GM10847 (cell line): Measurements from ENCODE around the gene C11orf16.
A peak's percentile ranks its signal among the peaks of the same experiment; 100 is the strongest.

ENCODE experiments used
- POLR2A ChIP-seq: IDR thresholded peaks from 2 replicates; pipeline ENCODE4 v1.6.1; 2011; ENCODE audit not compliant: insufficient read length; ENCODE audit errors: extremely low read depth

The C11orf16 gene

DNA sequence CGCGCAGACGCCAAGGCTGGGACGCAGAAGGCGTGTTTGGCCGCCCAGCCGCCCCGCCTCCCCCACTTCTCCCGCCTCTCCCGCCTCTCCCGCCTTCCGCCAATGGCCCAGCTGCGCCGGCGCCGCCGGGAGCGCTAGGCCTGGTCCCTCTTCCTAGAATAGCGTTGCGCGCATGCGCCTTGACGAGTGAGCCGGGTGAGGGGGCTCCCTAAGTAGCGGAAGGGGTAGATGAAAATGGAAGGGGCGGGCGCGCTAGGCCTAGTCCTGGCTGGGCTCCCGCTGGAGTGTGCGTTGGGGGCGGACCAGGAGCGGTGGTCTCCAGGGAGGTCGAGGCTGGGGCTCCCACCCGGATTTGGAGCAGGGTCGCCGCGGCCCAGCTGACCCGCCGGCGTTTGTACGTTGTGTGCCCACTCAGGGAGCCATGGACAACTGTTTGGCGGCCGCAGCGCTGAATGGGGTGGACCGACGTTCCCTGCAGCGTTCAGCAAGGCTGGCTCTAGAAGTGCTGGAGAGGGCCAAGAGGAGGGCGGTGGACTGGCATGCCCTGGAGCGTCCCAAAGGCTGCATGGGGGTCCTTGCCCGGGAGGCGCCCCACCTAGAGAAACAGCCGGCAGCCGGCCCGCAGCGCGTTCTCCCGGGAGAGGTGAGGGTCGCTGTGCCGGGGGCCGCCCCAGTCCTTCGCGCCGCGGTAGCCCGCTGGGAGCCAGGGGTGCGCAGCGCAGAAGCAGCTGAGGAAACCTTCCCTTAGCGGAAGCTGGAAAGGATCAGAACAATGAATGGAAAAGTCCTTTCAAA lies 21.5 kb downstream of the C11orf16 start, which contains the start of gene AKIP1:
AKIP1 (plus strand) TSS at position 161 of the 795 bp plus-strand sequence; CDS start at position 422, 261 bp downstream.
- peak; percentile 53 for TF ChIP-seq POLR2A

DNA sequence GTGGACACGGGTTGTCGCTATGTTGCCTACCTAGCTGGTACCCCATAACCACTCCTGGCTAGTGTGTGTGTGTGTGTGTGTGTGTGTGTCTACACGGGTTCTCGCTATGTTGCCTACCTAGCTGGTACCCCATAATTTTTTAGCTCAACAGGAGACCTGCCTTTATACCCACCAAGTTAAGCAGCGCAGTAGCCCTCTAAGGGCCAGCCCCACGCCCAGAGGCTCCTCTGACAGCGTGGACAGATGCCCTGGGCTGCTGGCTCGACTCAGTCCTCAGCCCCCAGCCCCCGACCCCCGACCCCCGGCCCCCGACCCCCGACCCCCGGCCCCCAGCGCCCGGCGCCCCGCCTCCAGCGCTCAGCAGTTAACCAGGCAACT lies 22.1 kb downstream of the C11orf16 start:
- TF ChIP-seq POLR2A: no peak

DNA sequence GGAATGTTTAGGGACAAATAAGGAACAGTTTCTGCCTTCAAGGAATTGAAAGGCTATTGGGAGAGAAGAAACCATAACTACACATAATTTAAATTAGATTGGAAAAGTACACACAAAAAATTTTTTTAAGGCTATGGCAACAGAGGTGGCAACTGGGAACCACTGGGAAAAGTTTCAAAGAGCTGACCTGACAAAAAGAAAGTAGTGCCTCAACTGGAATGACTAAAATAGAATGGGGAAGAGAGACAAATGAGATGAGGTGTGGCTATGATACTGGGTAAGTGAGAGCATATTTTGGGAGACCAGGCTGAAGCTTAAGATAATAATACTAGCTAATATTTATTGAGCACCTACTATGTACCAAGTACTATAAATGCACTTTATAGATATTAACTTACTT lies 24.6 kb downstream of the C11orf16 start:
- no peak for TF ChIP-seq POLR2A

DNA sequence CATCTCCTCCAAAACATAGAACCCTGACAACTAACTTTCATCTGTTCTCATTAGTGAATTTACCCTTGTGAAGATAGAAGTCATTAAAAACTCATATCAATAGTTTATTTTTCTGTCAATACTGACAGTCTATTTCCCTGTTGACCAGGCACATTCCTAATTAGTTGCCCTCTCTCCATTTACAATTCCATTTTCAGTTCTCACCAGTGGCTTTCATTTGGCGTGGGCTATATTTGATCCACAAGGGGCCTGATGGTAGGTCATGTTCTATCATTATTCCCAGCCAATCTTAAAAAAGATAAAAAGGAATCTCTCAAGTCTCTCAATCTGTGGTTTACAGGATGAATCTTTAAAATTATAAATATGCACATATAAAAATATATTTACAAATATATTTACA lies 25.6 kb downstream of the C11orf16 start:
- no peak for TF ChIP-seq POLR2A

DNA sequence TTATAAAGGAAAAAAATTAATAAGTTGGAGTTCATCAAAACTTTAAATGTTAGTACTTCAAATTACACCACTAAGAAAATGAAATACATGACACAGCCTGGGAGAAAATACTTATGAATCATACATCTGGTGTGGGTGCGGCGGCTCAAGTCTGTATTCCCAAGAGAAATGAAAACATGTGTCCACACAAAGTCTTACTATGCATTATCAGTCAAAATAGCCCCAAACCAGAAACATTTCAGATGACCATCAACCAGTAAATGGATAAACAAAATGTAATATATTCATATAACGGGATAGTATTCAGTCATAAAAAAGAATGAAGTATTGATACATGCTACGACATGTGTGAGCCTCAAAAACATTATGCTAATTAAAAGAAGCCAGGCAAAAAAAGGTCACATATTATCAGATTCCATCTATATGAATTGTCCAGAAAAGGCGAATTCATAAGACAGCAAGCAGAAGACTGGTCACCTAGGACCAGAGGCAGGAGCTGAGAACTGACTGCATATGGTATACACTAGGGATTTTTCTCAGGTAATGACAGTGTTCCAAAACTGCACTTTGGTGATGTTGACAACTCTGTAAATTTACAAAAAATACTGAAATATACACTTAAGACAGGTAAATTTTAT lies 27.1 kb downstream of the C11orf16 start:
- TF ChIP-seq POLR2A: no peak

DNA sequence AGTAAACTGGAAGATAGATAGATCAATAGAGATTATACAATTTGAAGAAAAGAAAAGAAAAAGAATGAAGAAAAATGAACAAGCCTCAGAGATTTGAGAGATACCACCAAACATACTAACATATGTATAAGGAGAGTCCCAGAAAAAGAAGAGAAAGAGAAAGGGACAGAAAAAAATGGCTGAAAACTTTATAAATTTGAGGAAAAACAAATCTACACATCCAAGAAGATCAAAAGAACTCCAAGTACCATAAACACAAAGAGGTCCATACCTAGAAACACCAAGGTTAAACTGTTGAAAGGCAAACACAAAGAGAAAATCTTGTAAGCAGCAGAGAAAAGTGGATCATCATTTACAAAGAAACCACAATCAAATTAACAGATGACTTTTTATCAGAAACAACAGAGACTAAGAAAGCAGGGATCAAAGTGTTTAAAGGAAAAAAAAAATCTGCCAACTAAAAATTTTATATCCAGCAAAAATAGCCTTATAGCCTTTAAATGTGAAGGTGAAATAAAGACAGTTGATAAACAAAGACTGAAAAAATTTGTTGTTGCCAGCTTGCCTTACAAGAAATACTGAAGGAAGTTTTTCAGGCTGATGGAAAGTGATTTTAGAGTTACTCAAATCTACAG lies 33.5 kb downstream of the C11orf16 start:
- no peak for TF ChIP-seq POLR2A

DNA sequence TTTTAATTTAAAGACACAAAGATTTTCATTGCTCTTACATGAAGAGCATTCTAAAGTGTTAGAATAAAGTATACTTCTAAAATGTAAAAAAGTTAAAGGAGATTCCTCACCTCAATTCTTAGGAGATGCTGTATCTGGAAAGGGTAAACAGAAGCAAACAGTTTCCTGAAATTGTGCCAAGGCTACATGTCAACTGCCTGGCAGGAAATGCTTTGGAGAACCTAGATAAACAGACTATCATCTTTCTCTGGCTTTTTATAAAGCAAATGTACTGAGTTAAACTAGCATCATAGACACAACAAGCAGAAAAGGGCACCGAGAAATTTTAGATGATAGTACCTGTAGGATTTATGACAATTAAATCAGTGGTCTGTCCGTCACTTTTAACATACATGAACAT lies 46.4 kb downstream of the C11orf16 start:
- TF ChIP-seq POLR2A: no peak

DNA sequence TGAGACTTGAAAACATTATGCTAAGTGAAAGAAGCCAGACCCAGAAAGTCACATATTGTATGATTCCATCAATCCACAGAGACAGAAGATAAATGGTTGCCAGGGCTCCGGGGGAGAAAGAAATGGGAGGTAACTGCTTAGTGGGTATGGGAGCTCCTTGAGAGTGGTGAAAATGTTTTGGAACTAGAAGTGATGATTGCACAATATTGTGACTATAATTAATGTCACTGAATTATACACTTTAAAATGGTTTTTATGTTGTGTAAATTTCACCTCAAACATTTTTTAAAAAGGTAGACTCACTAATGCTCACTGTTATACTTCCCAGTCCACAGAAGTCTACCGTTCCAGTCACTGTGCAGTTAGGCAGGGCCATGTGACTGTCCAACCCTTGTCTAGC lies 54.0 kb downstream of the C11orf16 start:
- TF ChIP-seq POLR2A: no peak

DNA sequence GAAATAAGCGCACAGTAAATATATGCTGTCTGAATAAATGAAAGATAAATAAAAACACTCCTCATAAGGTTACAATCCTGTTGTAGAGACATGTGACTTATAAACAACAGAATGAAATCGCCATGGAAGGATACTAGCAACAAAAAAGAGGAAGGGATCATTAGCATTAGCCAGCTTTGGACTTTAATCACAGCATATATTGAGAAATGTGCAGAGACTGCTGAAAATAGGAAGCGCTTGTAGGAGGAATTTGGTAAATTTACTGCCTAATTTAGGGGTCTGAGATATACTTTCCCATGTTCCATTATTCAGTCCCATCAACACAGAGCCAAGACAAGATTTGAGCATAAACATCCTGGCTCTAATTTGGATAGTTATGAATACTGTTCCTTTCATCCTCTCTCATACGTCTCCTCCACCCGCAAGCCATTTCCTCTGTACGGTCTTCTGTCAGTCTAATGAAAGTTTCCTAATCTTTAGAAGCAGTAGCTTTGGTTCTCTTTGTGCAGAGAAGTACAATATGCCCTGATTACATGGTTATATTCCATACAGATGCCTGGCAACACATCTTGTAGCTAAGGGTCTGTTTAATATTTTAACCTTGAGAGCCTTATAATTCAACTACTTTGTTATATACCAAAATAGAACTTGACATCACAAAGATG lies 58.9 kb downstream of the C11orf16 start:
- no peak for TF ChIP-seq POLR2A

DNA sequence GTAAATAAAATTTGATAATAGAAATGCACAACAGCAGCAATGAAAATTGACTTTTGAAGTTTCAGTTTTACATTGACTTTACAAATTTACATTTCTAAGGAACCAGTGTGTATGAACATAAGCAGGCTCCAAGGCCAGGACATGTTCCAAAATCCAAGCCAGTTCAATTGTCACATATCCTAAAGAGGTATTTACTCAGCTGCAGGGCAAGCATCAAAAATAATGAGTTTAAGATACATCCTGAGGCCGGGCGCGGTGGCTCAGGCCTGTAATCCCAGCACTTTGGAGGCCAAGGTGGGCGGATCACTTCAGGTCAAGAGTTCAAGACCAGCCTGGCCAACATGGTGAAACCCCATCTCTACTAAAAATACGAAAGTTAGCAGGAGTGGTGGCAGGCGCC lies 60.8 kb downstream of the C11orf16 start:
- no peak for TF ChIP-seq POLR2A

DNA sequence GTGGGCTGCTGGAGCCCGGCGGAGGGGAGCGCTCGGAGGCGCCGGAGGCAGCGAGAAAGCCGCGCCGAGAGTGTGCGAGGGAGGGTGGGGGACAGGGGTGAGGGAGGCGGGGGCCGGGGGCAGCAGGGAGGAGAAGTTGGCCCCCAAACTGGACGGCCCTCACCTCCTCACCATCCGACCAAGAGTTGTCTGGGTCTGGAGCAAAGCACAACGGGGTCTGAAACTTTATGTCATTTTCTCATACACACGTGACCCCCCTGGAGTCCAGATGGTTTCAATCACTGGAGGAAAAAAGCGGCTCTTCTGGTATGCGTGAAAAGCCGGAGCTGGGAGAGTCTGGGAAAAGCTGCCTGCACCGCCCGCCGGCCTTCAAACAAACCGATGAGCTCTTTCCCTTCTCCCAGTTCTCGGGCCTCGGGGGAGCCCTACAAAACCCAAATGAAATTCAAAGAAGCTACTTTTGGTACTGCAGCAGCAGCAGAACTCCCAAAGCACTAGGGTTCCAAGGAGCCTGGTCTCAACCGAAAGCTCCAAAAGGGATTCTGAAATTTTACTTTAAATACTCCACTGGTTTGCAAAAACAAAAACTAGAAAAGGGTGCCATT lies 61.5 kb downstream of the C11orf16 start:
- no peak for TF ChIP-seq POLR2A

DNA sequence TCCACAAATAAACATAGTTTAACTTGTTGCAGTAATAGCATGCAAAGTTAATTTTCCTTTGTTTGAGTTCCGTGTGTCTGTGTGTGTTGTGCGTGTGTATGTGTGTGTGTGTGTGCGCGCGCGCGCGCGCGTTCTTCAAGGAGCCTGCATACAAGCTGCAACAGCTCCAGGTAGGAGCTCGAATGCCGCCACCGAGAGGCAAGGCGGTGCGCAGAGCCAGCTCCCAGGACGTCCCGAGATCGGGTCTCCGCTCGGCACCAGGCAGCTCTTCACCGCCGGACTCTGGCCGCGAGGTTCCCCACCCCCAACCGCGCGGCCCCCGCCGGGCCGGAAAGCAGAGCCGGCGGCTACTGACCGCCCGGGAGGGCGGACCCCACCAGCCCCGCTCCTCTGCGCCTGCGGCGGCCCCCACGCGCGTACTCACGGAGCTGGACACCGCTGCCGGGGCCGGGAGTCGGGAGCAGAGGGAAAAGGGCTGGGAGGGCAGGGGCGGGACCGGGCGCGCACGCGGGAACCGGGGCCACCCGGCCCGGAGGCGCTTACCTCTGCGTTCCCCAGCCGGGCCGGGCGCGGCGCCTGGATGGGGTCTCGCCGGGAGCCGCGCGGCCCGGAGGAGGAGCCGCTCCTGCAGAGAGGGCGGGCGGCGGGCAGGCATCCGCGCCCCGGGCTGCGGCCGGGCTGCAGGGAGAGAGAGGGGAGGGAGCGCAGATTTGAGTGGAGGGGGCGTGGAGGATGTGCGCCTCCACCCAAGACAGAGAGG lies 62.2 kb downstream of the C11orf16 start:
- no peak for TF ChIP-seq POLR2A
